B cell (primary cell): Measurements from ENCODE around the gene AMZ1. TPM values are rescaled to one million over a fixed set of nuclear protein-coding genes. Genes with fewer than 3 reads are reported as not detected.

Experiments used
- ATAC-seq: fragments of 200-7000 bp; cut with Tn5 transposase; one replicate; pipeline ENCODE4 v1.10.0; 2021; ENCODE audit warnings: low read depth, mild to moderate bottlenecking, moderate number of reproducible peaks, moderate library complexity
- CTCF ChIA-PET: fragments of 350-600 bp; sonication (Branson Sonifier 250); formaldehyde crosslinking; loops from one replicate; lab custom pipeline; 2021; ENCODE audit warnings: antibody characterized with exemption, inconsistent platforms; lab: Charles Lee
- POLR2A ChIA-PET: fragments of 350-600 bp; sonication (Branson Sonifier 250); formaldehyde crosslinking; loops from one replicate; lab custom pipeline; 2021; ENCODE audit warnings: antibody characterized with exemption; lab: Charles Lee
- DNase-seq: peaks from one replicate; pipeline ENCODE4 v3.0.0; 2013
- H2AFZ ChIP-seq: 2 replicates; pipeline ENCODE4 v1.6.1; 2012; ENCODE audit warnings: mild to moderate bottlenecking, low read depth, low read length; ENCODE audit not compliant: insufficient read depth, poor library complexity, severe bottlenecking
- H3K27ac ChIP-seq, 2 donors: 1 replicate in 1 of 2; 2 replicates in 1 of 2; pipeline ENCODE4 v1.5.1; 2012 to 2013; ENCODE audit warnings: low read length in 2 of 2, mild to moderate bottlenecking in 2 of 2, moderate library complexity in 1 of 2
- H3K27me3 ChIP-seq, 4 experiments: fragments of 200-600 bp in 1 of 4; sonication (generic) in 1 of 4; replicated peaks in 1 of 4; 1 replicate in 2 of 4; 2 replicates in 2 of 4; pipeline versions ENCODE4 v1.6.1 to v1.7.0; 2013 to 2016; ENCODE audit warnings: low read length in 3 of 4, mild to moderate bottlenecking in 2 of 4, mixed read lengths in 1 of 4, moderate library complexity in 1 of 4; ENCODE audit not compliant: insufficient read depth in 4 of 4, control insufficient read depth in 3 of 4; ENCODE audit errors: control extremely low read depth in 1 of 4
- H3K36me3 ChIP-seq, 2 experiments: replicated peaks in 1 of 2; 1 replicate in 1 of 2; 2 replicates in 1 of 2; pipeline versions ENCODE4 v1.6.1 to v1.7.1; 2013; ENCODE audit warnings: low read length in 1 of 2; ENCODE audit not compliant: insufficient read depth in 2 of 2, control insufficient read depth in 1 of 2; ENCODE audit errors: control extremely low read depth in 1 of 2, extremely low read depth in 1 of 2
- H3K4me1 ChIP-seq, 2 donors: fragments of 200-600 bp in 1 of 2; sonication (generic) in 1 of 2; 1 replicate in 1 of 2; 2 replicates in 1 of 2; pipeline versions ENCODE4 v1.5.1 to v1.6.1; 2013 to 2017; ENCODE audit warnings: low read length in 2 of 2; ENCODE audit not compliant: control insufficient read depth in 2 of 2, insufficient read depth in 2 of 2
- H3K4me2 ChIP-seq: replicated peaks from 2 replicates; pipeline ENCODE3; 2012; ENCODE audit warnings: mild to moderate bottlenecking, low read depth, low read length; ENCODE audit not compliant: poor library complexity, severe bottlenecking
- H3K4me3 ChIP-seq, 5 experiments: fragments of 200-600 bp in 1 of 5; sonication (generic) in 1 of 5; 1 replicate in 3 of 5; 2 replicates in 2 of 5; pipeline versions ENCODE4 v1.5.1 to v1.7.0; 2011 to 2016; ENCODE audit warnings: low read length in 4 of 5, mild to moderate bottlenecking in 4 of 5, low read depth in 2 of 5, control low read depth in 1 of 5, moderate library complexity in 1 of 5; ENCODE audit not compliant: insufficient read depth in 1 of 5; ENCODE audit errors: control extremely low read depth in 1 of 5, extremely low read depth in 1 of 5
- H3K79me2 ChIP-seq: fragments of 200-600 bp; sonication (generic); one replicate; pipeline ENCODE4 v1.6.0; 2016; ENCODE audit warnings: low read length; ENCODE audit not compliant: control insufficient read depth, insufficient read depth
- H3K9ac ChIP-seq: fragments of 200-600 bp; sonication (generic); 2 replicates; pipeline ENCODE4 v1.6.1; 2017; ENCODE audit warnings: mild to moderate bottlenecking, low read length, moderate library complexity
- H3K9me3 ChIP-seq, 3 donors: one replicate each; pipeline versions ENCODE4 v1.6.1 to v1.7.1; 2013; ENCODE audit warnings: low read length in 2 of 3; ENCODE audit not compliant: control insufficient read depth in 2 of 3, insufficient read depth in 1 of 3; ENCODE audit errors: control extremely low read depth in 1 of 3
- H4K20me1 ChIP-seq: 2 replicates; pipeline ENCODE4 v1.6.0; 2012; ENCODE audit warnings: mild to moderate bottlenecking, low read length; ENCODE audit not compliant: insufficient read depth, control insufficient read depth, poor library complexity, severe bottlenecking
- H3K27ac Mint-ChIP-seq: one replicate; pipeline ENCODE4 v1.8.0; 2021; ENCODE audit warnings: mixed read lengths
- H3K27me3 Mint-ChIP-seq: one replicate; pipeline ENCODE4 v1.8.0; 2021; ENCODE audit warnings: mixed read lengths
- H3K4me1 Mint-ChIP-seq: one replicate; pipeline ENCODE4 v1.8.0; 2021; ENCODE audit warnings: mixed read lengths
- H3K4me3 Mint-ChIP-seq: one replicate; pipeline ENCODE4 v1.8.0; 2021; ENCODE audit warnings: mixed read lengths
- H3K9me3 Mint-ChIP-seq: one replicate; pipeline ENCODE4 v1.8.0; 2022; ENCODE audit warnings: mixed read lengths; ENCODE audit not compliant: insufficient read depth
- EZH2 ChIP-seq: IDR thresholded peaks from 2 replicates; pipeline ENCODE4 v1.6.1; 2012; ENCODE audit warnings: borderline replicate concordance, low read depth, mild to moderate bottlenecking, moderate library complexity, low read length; ENCODE audit not compliant: insufficient read depth, poor library complexity, severe bottlenecking
- WGBS: methylation state at CpG from one replicate; pipeline ENCODE4 v1.1.5; 2013; ENCODE audit warnings: missing lambda C conversion rate; ENCODE audit not compliant: insufficient coverage; 5-methylcytosine and 5-hydroxymethylcytosine counted together
- intact Hi-C: fragments of 100-400 bp; cut with micrococcal nuclease; formaldehyde crosslinking; loops from one replicate; pipeline ENCODE4 v1.10.0; 2022
- polyA plus RNA-seq: library from polyadenylated mRNA; depleted of rRNA; stranded (reverse); fragments of >200 nt; gene quantifications from 2 replicates; pipeline ENCODE4 v1.2.3, GENCODE V29; 2012
- total RNA-seq, 2 donors: library from RNA; stranded (reverse); fragments of 120-200 nt in 1 of 2; gene quantifications; 1 replicate in 1 of 2; 2 replicates in 1 of 2; pipeline versions ENCODE4 v1.2.3 to v1.2.4, GENCODE V29; 2013 to 2022
- TF ChIP-seq, protein P1 (sequence below): fragments of 200-600 bp; IDR thresholded peaks from one replicate; pipeline ENCODE4 v1.8.0; 2022; ENCODE audit warnings: antibody characterized with exemption, mild to moderate bottlenecking

The AMZ1 gene
- total and polyA plus RNA-seq, 2 donors (not counting 1 experiment from before 2014, with no cell fraction given): 0.73 to 13.2 TPM

DNA sequence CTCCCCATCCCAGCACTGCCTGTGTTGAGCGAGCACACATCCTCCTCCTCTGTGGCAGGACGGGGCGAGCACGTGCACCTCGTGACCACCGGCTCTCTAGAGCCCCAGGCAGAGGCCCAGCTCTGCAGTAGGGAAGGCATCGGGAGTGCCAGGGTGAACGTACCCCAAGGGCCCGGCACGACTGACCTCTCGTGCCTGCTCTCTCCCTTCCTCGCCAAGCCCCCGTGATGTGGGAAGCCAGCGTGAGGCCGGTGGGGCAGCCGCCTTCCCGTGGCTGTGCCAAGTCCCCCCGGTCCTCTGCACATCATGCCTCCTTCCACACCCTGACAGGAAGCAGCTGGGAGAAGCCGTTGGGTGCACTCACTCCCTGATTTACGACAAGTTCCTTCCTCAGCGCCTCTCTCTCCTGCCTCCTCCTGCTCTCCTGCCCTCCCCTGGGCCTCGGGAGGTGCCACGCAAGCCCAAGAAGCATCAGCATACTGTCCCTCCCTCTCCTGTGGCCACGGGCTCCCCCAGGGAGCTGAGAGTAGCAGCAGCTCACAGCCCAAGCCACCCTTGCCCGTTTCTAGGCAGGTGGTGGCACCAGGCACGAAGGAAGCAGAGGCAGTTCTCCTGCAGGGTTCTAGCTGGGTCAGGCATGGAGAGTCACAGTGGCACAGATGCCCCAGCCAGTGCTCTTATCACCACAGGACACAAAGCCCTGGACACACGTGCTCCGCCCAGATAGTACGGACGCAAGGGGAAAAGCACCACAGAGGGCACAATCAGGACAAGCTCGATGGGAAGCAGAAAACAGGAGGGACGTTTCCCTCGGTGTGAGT is 47.0 kb downstream of the AMZ1 start:
- no peak overlapping the region for H2AFZ ChIP-seq
- H3K9ac ChIP-seq: peak overlapping the region; percentile 16
- POLR2A ChIA-PET: interaction anchor here (1.1 to 1.2 kb wide), 2 partner anchors 17 to 25 kb away, joined by 3 to 5 read pairs; no protein-coding TSS in a partner anchor
- no peaks in the 10 kb centered on the region for H3K27me3 Mint-ChIP-seq
- 9% methylated on average over 33 of the region's 33 CpGs for WGBS
- peak; percentile 54 for DNase-seq
- H3K9me3 ChIP-seq: no peaks in the 10 kb centered on the region
- peak; percentile 38 for ATAC-seq
- peak overlapping the region; percentile 76 for H3K27ac Mint-ChIP-seq
- no peak for TF ChIP-seq EZH2
- TF ChIP-seq, protein P1, sequence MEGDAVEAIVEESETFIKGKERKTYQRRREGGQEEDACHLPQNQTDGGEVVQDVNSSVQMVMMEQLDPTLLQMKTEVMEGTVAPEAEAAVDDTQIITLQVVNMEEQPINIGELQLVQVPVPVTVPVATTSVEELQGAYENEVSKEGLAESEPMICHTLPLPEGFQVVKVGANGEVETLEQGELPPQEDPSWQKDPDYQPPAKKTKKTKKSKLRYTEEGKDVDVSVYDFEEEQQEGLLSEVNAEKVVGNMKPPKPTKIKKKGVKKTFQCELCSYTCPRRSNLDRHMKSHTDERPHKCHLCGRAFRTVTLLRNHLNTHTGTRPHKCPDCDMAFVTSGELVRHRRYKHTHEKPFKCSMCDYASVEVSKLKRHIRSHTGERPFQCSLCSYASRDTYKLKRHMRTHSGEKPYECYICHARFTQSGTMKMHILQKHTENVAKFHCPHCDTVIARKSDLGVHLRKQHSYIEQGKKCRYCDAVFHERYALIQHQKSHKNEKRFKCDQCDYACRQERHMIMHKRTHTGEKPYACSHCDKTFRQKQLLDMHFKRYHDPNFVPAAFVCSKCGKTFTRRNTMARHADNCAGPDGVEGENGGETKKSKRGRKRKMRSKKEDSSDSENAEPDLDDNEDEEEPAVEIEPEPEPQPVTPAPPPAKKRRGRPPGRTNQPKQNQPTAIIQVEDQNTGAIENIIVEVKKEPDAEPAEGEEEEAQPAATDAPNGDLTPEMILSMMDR: no peak
- intact Hi-C loops: loop anchor here (2.0 kb wide), 1 partner anchor 16 kb away; no protein-coding TSS in a partner anchor
- H3K79me2 ChIP-seq: peaks cover 23% of the 10 kb centered on the region
- CTCF ChIA-PET: interaction anchor here (1.0 to 1.9 kb wide), 6 partner anchors 14 to 283 kb away, joined by 3 to 8 read pairs (median 3); no protein-coding TSS in a partner anchor
- H3K36me3 ChIP-seq: peaks cover 0 to 36% of the 10 kb centered on the region in 2 experiments
- peaks cover 51% of the 10 kb centered on the region for H4K20me1 ChIP-seq
- H3K27me3 ChIP-seq: no peaks in the 10 kb centered on the region
- peak overlapping the region; percentile 81 for H3K4me3 Mint-ChIP-seq
- H3K4me3 ChIP-seq: peak overlapping the region in 2 of 5 experiments; percentile 12 to 17
- no peaks in the 10 kb centered on the region for H3K9me3 Mint-ChIP-seq
- H3K4me1 ChIP-seq: peaks cover 41 to 57% of the 10 kb centered on the region in 2 donors
- H3K4me2 ChIP-seq: peak overlapping the region; percentile 70
- peaks cover 56% of the 10 kb centered on the region for H3K4me1 Mint-ChIP-seq
- H3K27ac ChIP-seq: no peak overlapping the region
